Prostate gland (tissue), 2 donors: ENCODE measurements around the gene MRC1.

ENCODE experiments used
- CTCF ChIP-seq, 4 experiments: fragments of 200-600 bp in 2 of 4; fragments of 450-650 bp in 2 of 4; sonication (generic) in 2 of 4; IDR thresholded peaks; 1 replicate in 3 of 4; 2 replicates in 1 of 4; pipeline ENCODE4 v1.5.1; 2016 to 2019; ENCODE audit warnings: antibody characterized with exemption in 4 of 4, mild to moderate bottlenecking in 2 of 4, moderate library complexity in 2 of 4
- POLR2A ChIP-seq: fragments of 450-650 bp; IDR thresholded peaks from one replicate; pipeline ENCODE4 v1.6.1; 2016; ENCODE audit warnings: antibody characterized with exemption, mild to moderate bottlenecking
- POLR2AphosphoS5 ChIP-seq: sonication (generic); formaldehyde crosslinking; IDR thresholded peaks from one replicate; pipeline ENCODE4 v1.6.1; 2017; ENCODE audit warnings: antibody characterized with exemption

DNA sequence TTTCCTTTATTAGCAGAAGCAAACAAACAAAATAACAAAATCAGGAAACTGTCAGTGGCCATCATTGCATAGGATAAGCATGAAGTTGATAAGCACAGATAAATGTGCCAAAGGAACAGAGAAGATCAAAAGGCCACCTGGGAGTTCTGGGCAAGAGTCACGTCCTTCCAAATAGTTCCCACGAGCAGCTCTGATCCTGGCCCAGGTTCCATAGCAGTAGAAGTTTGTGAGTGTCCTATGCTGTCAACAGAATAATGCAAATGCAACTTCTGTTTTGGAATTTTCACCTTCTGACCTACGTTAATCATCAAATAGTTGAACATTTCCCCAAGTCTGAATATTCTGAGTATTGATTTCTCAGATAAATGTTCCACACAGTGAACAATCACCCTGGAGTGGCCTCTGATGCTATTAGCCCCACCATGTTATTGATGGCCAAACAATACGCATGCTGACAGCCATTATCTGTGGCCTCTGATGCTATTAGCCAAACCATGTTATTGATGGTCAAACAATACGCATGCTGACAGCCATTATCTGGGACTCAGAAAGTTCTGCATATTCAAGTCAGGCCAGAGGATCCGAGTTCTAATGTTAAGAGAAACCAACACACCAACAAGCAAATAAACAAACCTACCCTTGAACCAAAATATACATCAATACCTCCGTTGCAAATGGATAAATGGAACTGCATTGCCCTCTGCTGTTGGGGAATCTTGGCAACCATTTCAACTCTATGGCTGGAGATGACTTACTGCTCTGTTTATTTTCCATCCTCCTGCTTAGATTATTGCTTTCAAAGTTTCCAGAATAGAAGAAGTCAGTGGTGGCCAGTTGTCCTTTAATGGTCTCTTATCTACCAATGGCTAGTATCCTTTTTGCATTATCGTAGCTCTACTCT, 63.3 kb downstream of the MRC1 start:
- TF ChIP-seq CTCF (IDR thresholded peaks at IDR 0.05) (peak in 1 of 4 experiments; percentile 24), POLR2A (no peak), POLR2AphosphoS5 (no peak)
